H1 (cell line): Measurements from ENCODE around the gene NEK10. TPM values are rescaled to one million over a fixed set of nuclear protein-coding genes. Genes with fewer than 3 reads are reported as not detected.

Experiments used
- CTCF ChIA-PET: fragments of 300-600 bp; sonication (Branson Sonifier 250); formaldehyde crosslinking; loops from one replicate; lab custom pipeline; 2021; ENCODE audit not compliant: partially characterized antibody; lab: Charles Lee
- POLR2A ChIA-PET: fragments of 300-600 bp; sonication (Branson Sonifier 250); formaldehyde crosslinking; loops from one replicate; lab custom pipeline; 2021; ENCODE audit warnings: inconsistent platforms; ENCODE audit not compliant: partially characterized antibody; lab: Charles Lee
- DNase-seq, 2 experiments: peaks; one replicate each; pipeline versions ENCODE4 v3.0.0 to v3.0.0-alpha.2; 2010 to 2022; ENCODE audit warnings: low spot score in 2 of 2, low read depth in 1 of 2, mixed read lengths in 1 of 2
- FAIRE-seq: peaks from 2 replicates; lab custom pipeline; 2011; peaks lifted over from hg19 to GRCh38; lab: Jason Lieb, UNC
- H2AFZ ChIP-seq: 2 replicates; pipeline ENCODE4 v1.8.1; 2012; ENCODE audit warnings: low read length, inconsistent platforms
- H2AK5ac ChIP-seq: 2 replicates; pipeline ENCODE4 v1.6.1; 2013; ENCODE audit warnings: low read depth, low read length
- H2BK120ac ChIP-seq: replicated peaks from 2 replicates; pipeline ENCODE3; 2013; ENCODE audit warnings: low read depth, low read length, inconsistent platforms
- H2BK12ac ChIP-seq: 2 replicates; pipeline ENCODE4 v1.6.1; 2013; ENCODE audit warnings: low read depth, low read length
- H2BK15ac ChIP-seq: 2 replicates; pipeline ENCODE4 v1.6.1; 2013; ENCODE audit warnings: low read length
- H2BK20ac ChIP-seq: 2 replicates; pipeline ENCODE4 v1.6.1; 2013; ENCODE audit warnings: low read length
- H2BK5ac ChIP-seq: 2 replicates; pipeline ENCODE4 v1.6.1; 2013; ENCODE audit warnings: low read depth, low read length
- H3K14ac ChIP-seq: 2 replicates; pipeline ENCODE4 v1.6.1; 2013; ENCODE audit warnings: inconsistent platforms; ENCODE audit not compliant: insufficient read length
- H3K18ac ChIP-seq: 2 replicates; pipeline ENCODE4 v1.6.1; 2013; ENCODE audit warnings: low read length; ENCODE audit errors: extremely low read depth
- H3K23ac ChIP-seq: 2 replicates; pipeline ENCODE4 v1.6.1; 2013; ENCODE audit warnings: inconsistent platforms; ENCODE audit not compliant: insufficient read length
- H3K23me2 ChIP-seq: 2 replicates; pipeline ENCODE4 v1.6.1; 2013; ENCODE audit warnings: low read depth, low read length
- H3K27ac ChIP-seq: 2 replicates; pipeline ENCODE4 v1.6.1; 2011; ENCODE audit warnings: low read depth, low read length, inconsistent platforms
- H3K27me3 ChIP-seq, 4 experiments: replicated peaks in 1 of 4; 1 replicate in 1 of 4; 2 replicates in 3 of 4; pipeline versions ENCODE4 v1.6.1 to v1.8.1; 2011 to 2013; ENCODE audit warnings: low read length in 3 of 4, mild to moderate bottlenecking in 3 of 4, inconsistent platforms in 2 of 4, mixed read lengths in 2 of 4, moderate library complexity in 1 of 4; ENCODE audit not compliant: control insufficient read depth in 3 of 4, insufficient read depth in 3 of 4; ENCODE audit errors: extremely low read depth in 1 of 4
- H3K36me3 ChIP-seq, 4 experiments: 2 replicates each; pipeline versions ENCODE4 v1.6.1 to v1.8.1; 2011 to 2013; ENCODE audit warnings: mild to moderate bottlenecking in 4 of 4, low read length in 3 of 4, moderate library complexity in 2 of 4, control low read depth in 1 of 4, inconsistent platforms in 1 of 4; ENCODE audit not compliant: insufficient read depth in 4 of 4, control insufficient read depth in 2 of 4
- H3K4ac ChIP-seq: replicated peaks from 2 replicates; pipeline ENCODE3; 2013; ENCODE audit warnings: low read length, low read depth, mixed read lengths, inconsistent platforms; ENCODE audit not compliant: insufficient read length
- H3K4me1 ChIP-seq, 4 experiments: replicated peaks in 1 of 4; 1 replicate in 1 of 4; 2 replicates in 3 of 4; pipeline versions ENCODE4 v1.6.1 to v1.8.1; 2011 to 2013; ENCODE audit warnings: low read length in 3 of 4, inconsistent platforms in 2 of 4, mixed read lengths in 1 of 4; ENCODE audit not compliant: insufficient read depth in 4 of 4, control insufficient read depth in 3 of 4
- H3K4me2 ChIP-seq, 2 experiments: 2 replicates each; pipeline versions ENCODE4 v1.6.1 to v1.8.1; 2011 to 2013; ENCODE audit warnings: low read depth in 2 of 2, low read length in 2 of 2, control low read depth in 1 of 2, inconsistent platforms in 1 of 2, mild to moderate bottlenecking in 1 of 2; ENCODE audit not compliant: insufficient read depth in 1 of 2
- H3K4me3 ChIP-seq, 4 experiments: fragments of 200-600, 300-600 bp in 1 of 4; sonication (generic), shearing (Covaris generic), sonication (Bioruptor Twin) in 1 of 4; 2 replicates each; pipeline versions ENCODE4 v1.5.1 to v1.8.1; 2011 to 2016; ENCODE audit warnings: low read length in 4 of 4, low read depth in 3 of 4, control low read depth in 2 of 4, inconsistent platforms in 2 of 4, mild to moderate bottlenecking in 2 of 4, mixed read lengths in 1 of 4, moderate library complexity in 1 of 4; ENCODE audit not compliant: insufficient read depth in 2 of 4; ENCODE audit errors: extremely low read depth in 1 of 4
- H3K56ac ChIP-seq: replicated peaks from 2 replicates; pipeline ENCODE3; 2013; ENCODE audit warnings: low read depth, mild to moderate bottlenecking, mixed read lengths, low read length, inconsistent platforms; ENCODE audit not compliant: insufficient read length
- H3K79me1 ChIP-seq: 2 replicates; pipeline ENCODE4 v1.6.1; 2013; ENCODE audit warnings: low read depth, low read length, control low read depth
- H3K79me2 ChIP-seq, 2 experiments: 2 replicates each; pipeline versions ENCODE4 v1.6.1 to v1.8.1; 2012 to 2013; ENCODE audit warnings: low read length in 2 of 2, mild to moderate bottlenecking in 2 of 2, inconsistent platforms in 1 of 2; ENCODE audit not compliant: insufficient read depth in 2 of 2, control insufficient read depth in 1 of 2
- H3K9ac ChIP-seq, 4 experiments: replicated peaks in 1 of 4; 1 replicate in 1 of 4; 2 replicates in 3 of 4; pipeline versions ENCODE4 v1.6.1 to v1.8.1; 2011 to 2013; ENCODE audit warnings: low read depth in 3 of 4, low read length in 3 of 4, control low read depth in 2 of 4, mild to moderate bottlenecking in 2 of 4, moderate library complexity in 2 of 4, inconsistent platforms in 1 of 4; ENCODE audit errors: extremely low read depth in 1 of 4
- H3K9me3 ChIP-seq, 2 experiments: 2 replicates each; pipeline versions ENCODE4 v1.6.1 to v1.8.1; 2012 to 2013; ENCODE audit warnings: mild to moderate bottlenecking in 2 of 2, moderate library complexity in 2 of 2, control low read depth in 1 of 2, inconsistent platforms in 1 of 2, low read depth in 1 of 2, low read length in 1 of 2, mixed read lengths in 1 of 2; ENCODE audit not compliant: insufficient read depth in 2 of 2
- H4K20me1 ChIP-seq, 2 experiments: replicated peaks in 1 of 2; 2 replicates each; pipeline versions ENCODE3 to v1.8.1; 2011 to 2013; ENCODE audit warnings: inconsistent platforms in 2 of 2, low read length in 2 of 2, mild to moderate bottlenecking in 1 of 2; ENCODE audit not compliant: insufficient read depth in 2 of 2, control insufficient read depth in 1 of 2
- H4K5ac ChIP-seq: 2 replicates; pipeline ENCODE4 v1.6.1; 2013; ENCODE audit warnings: low read length, low read depth, mixed read lengths, inconsistent platforms; ENCODE audit not compliant: insufficient read length
- H4K8ac ChIP-seq: 2 replicates; pipeline ENCODE4 v1.8.0; 2013; ENCODE audit warnings: mild to moderate bottlenecking, moderate library complexity, low read length, inconsistent platforms; ENCODE audit not compliant: insufficient read depth; ENCODE audit errors: extremely low read depth
- H4K91ac ChIP-seq: replicated peaks from 2 replicates; pipeline ENCODE3; 2013; ENCODE audit warnings: low read length, mixed read lengths, inconsistent platforms; ENCODE audit not compliant: insufficient read length
- BRCA1 ChIP-seq: IDR thresholded peaks from 2 replicates; pipeline ENCODE4 v1.6.1; 2012; ENCODE audit warnings: low read depth, low read length, improper control_type of control experiment
- CTCF ChIP-seq, 3 experiments: IDR thresholded peaks; 1 replicate in 2 of 3; 2 replicates in 1 of 3; pipeline versions ENCODE4 v1.5.1 to v1.6.1; 2011; ENCODE audit warnings: low read length in 3 of 3, mild to moderate bottlenecking in 3 of 3, inconsistent platforms in 2 of 3, low read depth in 1 of 3, moderate library complexity in 1 of 3; ENCODE audit not compliant: insufficient read depth in 1 of 3; ENCODE audit errors: control extremely low read depth in 1 of 3
- HDAC2 ChIP-seq, 2 experiments: fragments of 300-600 bp in 1 of 2; sonication (generic) in 1 of 2; IDR thresholded peaks; 2 replicates each; pipeline ENCODE4 v1.6.1; 2011 to 2012; ENCODE audit warnings: low read depth in 2 of 2, low read length in 2 of 2, mild to moderate bottlenecking in 2 of 2, moderate library complexity in 2 of 2, borderline replicate concordance in 1 of 2, inconsistent platforms in 1 of 2
- KDM4A ChIP-seq: IDR thresholded peaks from one replicate; pipeline ENCODE4 v1.7.1; 2012; ENCODE audit warnings: low read depth, mild to moderate bottlenecking, moderate library complexity, low read length, inconsistent platforms; ENCODE audit not compliant: severe bottlenecking
- SAP30 ChIP-seq: fragments of 300-600 bp; sonication (generic); IDR thresholded peaks from 2 replicates; pipeline ENCODE4 v1.7.1; 2012; ENCODE audit warnings: low read length, moderate library complexity, mild to moderate bottlenecking, inconsistent platforms; ENCODE audit not compliant: insufficient read depth, insufficient replicate concordance
- ZNF274 ChIP-seq: IDR thresholded peaks from 2 replicates; pipeline ENCODE4 v1.7.0; 2012; ENCODE audit warnings: low read length, borderline replicate concordance; ENCODE audit errors: extremely low read depth
- WGBS, 2 experiments: shearing (Covaris generic) in 1 of 2; methylation state at CpG; one replicate each; pipeline versions ENCODE4 v1.1.6 to v1.1.7; 2013 to 2015; ENCODE audit warnings: low lambda C conversion rate in 2 of 2, mixed read lengths in 2 of 2, inconsistent platforms in 1 of 2, low coverage in 1 of 2, missing lambda C conversion rate in 1 of 2; ENCODE audit not compliant: insufficient replicate concordance in 2 of 2, insufficient coverage in 1 of 2, insufficient read length in 1 of 2; ENCODE audit errors: extremely low coverage in 1 of 2, missing lambda C conversion rate in 1 of 2; 5-methylcytosine and 5-hydroxymethylcytosine counted together
- polyA plus RNA-seq, 7 experiments: library from polyadenylated mRNA; depleted of rRNA in 3 of 7; stranded (reverse) in 5 of 7; unstranded in 2 of 7; fragments of >200 nt in 5 of 7; fragments of 200-250 nt in 2 of 7; gene quantifications; 1 replicate in 5 of 7; 2 replicates in 1 of 7; 4 replicates in 1 of 7; pipeline versions ENCODE4 v1.2.1 to v1.2.3, GENCODE V29; 2011 to 2013; ENCODE audit warnings: missing spikeins in 2 of 7, mixed read lengths in 2 of 7
- total RNA-seq: library from RNA; stranded (reverse); fragmentation: NEBNext Ultra II Directional; extraction: Animal tissue kit (Norgen Biotek cat#: 25700); gene quantifications from 2 replicates; pipeline ENCODE4 v1.2.1, GENCODE V29; 2021

The NEK10 gene
- total and polyA plus RNA-seq, 2 of the 8 experiments (the other 6 are each of a cell fraction or from before 2014, with no cell fraction given), result 0.18 to 0.50 TPM

- Histone ChIP-seq H3K4ac (no peak overlapping the region), H3K79me2 (no peaks in the 10 kb centered on the region), H4K91ac (no peak overlapping the region), H2AFZ (no peak overlapping the region), H3K27ac (no peak overlapping the region), H3K4me1 (peaks cover 0 to 4% (median 0%) of the 10 kb centered on the region in 4 experiments; a peak in 3 of 7 replicates), H3K36me3 (no peaks in the 10 kb centered on the region), H3K23me2 (no peaks in the 10 kb centered on the region), H3K56ac (no peak overlapping the region), H3K4me2 (no peak overlapping the region), H3K23ac (no peak overlapping the region), H3K18ac (no peak overlapping the region), H4K8ac (no peak overlapping the region), H3K14ac (no peak overlapping the region), H4K5ac (no peak overlapping the region), H2BK5ac (no peak overlapping the region), H2BK12ac (no peak overlapping the region), H3K4me3 (no peak overlapping the region), H4K20me1 (no peaks in the 10 kb centered on the region), H2BK15ac (no peak overlapping the region), H3K9me3 (no peaks in the 10 kb centered on the region), H3K79me1 (no peaks in the 10 kb centered on the region), H2AK5ac (no peak overlapping the region), H2BK120ac (no peak overlapping the region), H2BK20ac (no peak overlapping the region), H3K9ac (no peak overlapping the region), H3K27me3 (no peaks in the 10 kb centered on the region)
- DNase-seq, result no peak
- no peak for FAIRE-seq
- WGBS, 2 experiments, result 92% methylated on average over 5 of the region's 5 CpGs; no CpG with 5 or more reads in 1 of the 2 experiments
- CTCF ChIA-PET, result interaction anchor here (0.9 to 2.1 kb wide), 3 partner anchors 9 to 20 kb away, joined by 4 to 8 read pairs (median 4); no protein-coding TSS in a partner anchor
- TF ChIP-seq CTCF (IDR thresholded peaks at IDR 0.05; ENCODE audit: control extremely low read depth in 1 of 3, insufficient read depth in 1 of 3, low read depth in 1 of 3, low read length in 3 of 3) (no peak), SAP30 (no peak), BRCA1 (no peak), KDM4A (no peak), ZNF274 (no peak), HDAC2 (IDR thresholded peaks at IDR 0.05; ENCODE audit: borderline replicate concordance in 1 of 2, low read depth in 2 of 2, low read length in 2 of 2) (no peak)
- POLR2A ChIA-PET, result interaction anchor here (0.6 kb wide), 1 partner anchor 252 kb away, joined by 4 read pairs; no protein-coding TSS in a partner anchor
Measured at GRCh38 chr3:27345493-27345892, 23.7 kb downstream of the NEK10 start.
